HepG2 (cell line): ENCODE measurements around the gene MARS1. TPM values are rescaled to one million over a fixed set of nuclear protein-coding genes. Genes with fewer than 3 reads are reported as not detected.

ENCODE experiments used
- GABPA ChIP-seq, 2 experiments: IDR thresholded peaks; 2 replicates each; pipeline ENCODE4 v1.6.1; 2011 to 2016; ENCODE audit warnings: low read depth in 2 of 2, low read length in 1 of 2, missing biosample characterization in 1 of 2, missing genetic modification characterization in 1 of 2
- HOXA7 ChIP-seq: sonication (generic); formaldehyde crosslinking; IDR thresholded peaks from 2 replicates; pipeline ENCODE4 v1.8.1; 2022; ENCODE audit warnings: mild to moderate bottlenecking, missing genetic modification reagents, moderate library complexity
- ISL2 ChIP-seq: sonication (generic); formaldehyde crosslinking; IDR thresholded peaks from 2 replicates; pipeline ENCODE4 v1.5.0; 2020; ENCODE audit warnings: missing genetic modification reagents
- JUN ChIP-seq: sonication (generic); formaldehyde crosslinking; IDR thresholded peaks from 2 replicates; pipeline ENCODE4 v1.4.0; 2020; ENCODE audit warnings: mild to moderate bottlenecking, missing genetic modification reagents
- NPAS2 ChIP-seq: sonication (generic); formaldehyde crosslinking; IDR thresholded peaks from 2 replicates; pipeline ENCODE4 v1.8.0; 2022; ENCODE audit warnings: mild to moderate bottlenecking, missing genetic modification reagents, borderline replicate concordance
- SKIL ChIP-seq: sonication (generic); formaldehyde crosslinking; IDR thresholded peaks from 2 replicates; pipeline ENCODE4 v1.8.0; 2022; ENCODE audit warnings: missing genetic modification reagents, mild to moderate bottlenecking, moderate library complexity, borderline replicate concordance
- ZFP36L1 ChIP-seq: sonication (generic); formaldehyde crosslinking; IDR thresholded peaks from 2 replicates; pipeline ENCODE4 v1.8.0; 2022; ENCODE audit warnings: mild to moderate bottlenecking, missing genetic modification reagents, moderate library complexity
- ZGPAT ChIP-seq: IDR thresholded peaks from 2 replicates; pipeline ENCODE4 v1.6.1; 2016; ENCODE audit warnings: mild to moderate bottlenecking
- ZMYM4 ChIP-seq: sonication (generic); formaldehyde crosslinking; IDR thresholded peaks from 2 replicates; pipeline ENCODE4 v1.8.1; 2023; ENCODE audit warnings: mild to moderate bottlenecking, missing genetic modification reagents
- ZNF101 ChIP-seq: sonication (generic); formaldehyde crosslinking; IDR thresholded peaks from 2 replicates; pipeline ENCODE4 v1.4.0; 2020; ENCODE audit warnings: mild to moderate bottlenecking, low read depth, missing genetic modification reagents, borderline replicate concordance
- ZNF17 ChIP-seq: sonication (generic); formaldehyde crosslinking; IDR thresholded peaks from 2 replicates; pipeline ENCODE4 v1.5.0; 2020; ENCODE audit warnings: mild to moderate bottlenecking, missing genetic modification reagents
- ZNF264 ChIP-seq: sonication (generic); formaldehyde crosslinking; IDR thresholded peaks from 2 replicates; pipeline ENCODE4 v1.4.0; 2020; ENCODE audit warnings: missing genetic modification reagents
- ZNF276 ChIP-seq: sonication (generic); formaldehyde crosslinking; IDR thresholded peaks from 2 replicates; pipeline ENCODE4 v1.4.0; 2020; ENCODE audit warnings: mild to moderate bottlenecking, low read depth, missing genetic modification reagents
- ZNF446 ChIP-seq: sonication (generic); formaldehyde crosslinking; IDR thresholded peaks from 2 replicates; pipeline ENCODE4 v1.5.0; 2020; ENCODE audit warnings: mild to moderate bottlenecking, missing genetic modification reagents
- ZNF510 ChIP-seq: sonication (generic); formaldehyde crosslinking; IDR thresholded peaks from 2 replicates; pipeline ENCODE4 v1.4.0; 2020; ENCODE audit warnings: low read depth, mild to moderate bottlenecking, missing genetic modification reagents
- ZNF552 ChIP-seq: sonication (generic); formaldehyde crosslinking; IDR thresholded peaks from 2 replicates; pipeline ENCODE4 v1.9.0; 2022; ENCODE audit warnings: missing genetic modification reagents, mild to moderate bottlenecking, borderline replicate concordance
- ZNF691 ChIP-seq: sonication (generic); formaldehyde crosslinking; IDR thresholded peaks from 2 replicates; pipeline ENCODE4 v1.4.0; 2020; ENCODE audit warnings: missing genetic modification reagents, low read depth, mild to moderate bottlenecking, borderline replicate concordance
- ZNF720 ChIP-seq: sonication (generic); formaldehyde crosslinking; IDR thresholded peaks from 2 replicates; pipeline ENCODE4 v1.4.0; 2020; ENCODE audit warnings: missing genetic modification reagents
- ZSCAN9 ChIP-seq: IDR thresholded peaks from 2 replicates; pipeline ENCODE4 v1.6.1; 2016; ENCODE audit warnings: borderline replicate concordance
- polyA plus RNA-seq, 8 experiments: library from polyadenylated mRNA; depleted of rRNA in 3 of 8; stranded (reverse) in 7 of 8; unstranded in 1 of 8; fragments of >200 nt; fragmentation: Illumina TruSeq in 4 of 8; extraction: Trizol in 4 of 8; gene quantifications; 2 replicates each; pipeline versions ENCODE4 v1.2.1 to v1.2.3, GENCODE V29; 2011 to 2016; ENCODE audit warnings: low read depth in 4 of 8, missing spikeins in 1 of 8, mixed read lengths in 1 of 8; ENCODE audit not compliant: insufficient read depth in 1 of 8
- total RNA-seq, 5 experiments: library from RNA; depleted of rRNA; stranded (reverse); fragments of >200 nt; fragmentation: Illumina TruSeq; extraction: Trizol; gene quantifications; 2 replicates each; pipeline ENCODE4 v1.2.3, GENCODE V29; 2016; ENCODE audit warnings: low read depth in 1 of 5

The MARS1 gene
- total and polyA plus RNA-seq, 2 of the 13 experiments (the other 11 are each of a cell fraction or from before 2014, with no cell fraction given): 115 to 181 TPM

GRCh38 chr12:57520053-57520818, 32.4 kb downstream of the MARS1 start, which contains the start of gene DDIT3 (continued):
- peak; percentile 41; the same call in 1 of the 2 replicates for TF ChIP-seq GABPA (IDR thresholded peaks at IDR 0.05; ENCODE audit: low read depth, low read length)
- peak; percentile 84 for TF ChIP-seq GABPA (CRISPR knock-in tag; IDR thresholded peaks at IDR 0.05; ENCODE audit: low read depth)
- TF ChIP-seq ZNF276 (CRISPR knock-in tag): no peak
- peak; percentile 58; the same call in 1 of the 2 replicates for TF ChIP-seq ZSCAN9 (CRISPR knock-in tag)
- peak; percentile 87 for TF ChIP-seq ZNF691 (CRISPR knock-in tag)
- TF ChIP-seq ZNF510 (CRISPR knock-in tag): 0 out of 2 replicates have a peak, but pooled peaks have one; percentile 83
- TF ChIP-seq ZNF720 (CRISPR knock-in tag): no peak
- TF ChIP-seq HOXA7: no peak
- TF ChIP-seq ZNF101 (CRISPR knock-in tag): 0 out of 2 replicates have a peak, but pooled peaks have one; percentile 46
- no peak for TF ChIP-seq NPAS2 (CRISPR knock-in tag)
- TF ChIP-seq ISL2 (CRISPR knock-in tag): peak; percentile 41; the same call in 1 of the 2 replicates
- no peak; the same call in 1 of the 2 replicates for TF ChIP-seq ZFP36L1 (CRISPR knock-in tag)
- peak; percentile 40 for TF ChIP-seq ZMYM4 (CRISPR knock-in tag)
- no peak for TF ChIP-seq SKIL
- 0 out of 2 replicates have a peak, but pooled peaks have one; percentile 16 for TF ChIP-seq ZGPAT
- TF ChIP-seq ZNF264 (CRISPR knock-in tag): peak; percentile 79
- TF ChIP-seq JUN (CRISPR knock-in tag): peak; percentile 82
- TF ChIP-seq ZNF552 (CRISPR knock-in tag): no peak
- no peak for TF ChIP-seq ZNF446
- TF ChIP-seq ZNF17: no peak
